A549 (cell line): ENCODE measurements around the gene SLC35E1. TPM values are rescaled to one million over a fixed set of nuclear protein-coding genes. Genes with fewer than 3 reads are reported as not detected.
"Not testable (repeated sequence)": the region's sequence is repeated elsewhere in the genome, so short reads cannot be mapped to it uniquely, and the experiment has no call there.

Source experiments
- ATAC-seq, 2 experiments: fragments of 200-7000 bp in 1 of 2; fragments of >200 bp in 1 of 2; cut with Nextera tagmentation in 1 of 2; cut with Tn5 transposase in 1 of 2; 3 replicates each; pipeline versions ENCODE4 v1.8.0 to v1.9.1; 2018 to 2020; ENCODE audit warnings: mild to moderate bottlenecking in 1 of 2, moderate library complexity in 1 of 2
- CTCF ChIA-PET: fragments of 300-600 bp; sonication (Branson Sonifier 250); formaldehyde crosslinking; extraction: SDS; loops from one replicate; lab custom pipeline; 2021; ENCODE audit warnings: antibody characterized with exemption, inconsistent platforms; lab: Yijun Ruan, JAX
- POLR2A ChIA-PET: fragments of 350-600 bp; formaldehyde crosslinking; extraction: SDS; loops from one replicate; lab custom pipeline; 2021; ENCODE audit warnings: antibody characterized with exemption, inconsistent platforms; lab: Yijun Ruan, JAX
- DNase-seq, 2 experiments: peaks; one replicate each; pipeline versions ENCODE4 v3.0.0 to v3.0.0-alpha.2; 2011 to 2016; ENCODE audit warnings: low read depth in 1 of 2, low spot score in 1 of 2
- FAIRE-seq: peaks from 2 replicates; lab custom pipeline; 2011; peaks lifted over from hg19 to GRCh38; lab: Jason Lieb, UNC
- H3K27ac ChIP-seq, 2 experiments: fragments of >200 bp; sonication (Bioruptor Twin); formaldehyde crosslinking; 3 replicates each; pipeline ENCODE4 v1.5.1; 2016 to 2017
- H3K4me1 ChIP-seq: fragments of >200 bp; sonication (Bioruptor Twin); formaldehyde crosslinking; 3 replicates; pipeline ENCODE4 v1.6.1; 2016
- H3K4me2 ChIP-seq: fragments of >200 bp; sonication (Bioruptor Twin); formaldehyde crosslinking; 3 replicates; pipeline ENCODE4 v1.6.1; 2016
- H3K4me3 ChIP-seq: fragments of >200 bp; sonication (Bioruptor Twin); formaldehyde crosslinking; 3 replicates; pipeline ENCODE4 v1.5.1; 2016
- H3K9me3 ChIP-seq: fragments of >200 bp; sonication (Bioruptor Twin); formaldehyde crosslinking; 3 replicates; pipeline ENCODE4 v1.6.1; 2016
- ATOH8 ChIP-seq: fragments of 250-450 bp; sonication (Bioruptor Pico); IDR thresholded peaks from 2 replicates; pipeline ENCODE4 v1.5.0; 2020; ENCODE audit warnings: low read depth, mild to moderate bottlenecking, moderate library complexity
- CBX2 ChIP-seq: fragments of 200-600 bp; sonication (generic); IDR thresholded peaks from 2 replicates; pipeline ENCODE4 v1.6.1; 2016; ENCODE audit warnings: low read depth, mild to moderate bottlenecking, borderline replicate concordance
- CHD4 ChIP-seq: fragments of 200-600 bp; sonication (generic); IDR thresholded peaks from 2 replicates; pipeline ENCODE4 v1.6.1; 2016; ENCODE audit warnings: antibody characterized with exemption, mild to moderate bottlenecking, borderline replicate concordance
- ELK1 ChIP-seq: fragments of 150-350 bp; IDR thresholded peaks from 2 replicates; pipeline ENCODE4 v1.6.1; 2014; ENCODE audit warnings: low read depth, mild to moderate bottlenecking, low read length
- ESRRA ChIP-seq: fragments of 150-350 bp; IDR thresholded peaks from 2 replicates; pipeline ENCODE4 v1.6.1; 2014; ENCODE audit warnings: mild to moderate bottlenecking, low read length, borderline replicate concordance
- HES2 ChIP-seq: fragments of >200 bp; sonication (Bioruptor Twin); formaldehyde crosslinking; IDR thresholded peaks from 2 replicates; pipeline ENCODE4 v1.6.1; 2016
- HEYL ChIP-seq: fragments of 250-450 bp; sonication (Bioruptor Pico); IDR thresholded peaks from 2 replicates; pipeline ENCODE4 v1.8.0; 2021; ENCODE audit warnings: mild to moderate bottlenecking, moderate library complexity
- HMGXB4 ChIP-seq: fragments of 250-450 bp; sonication (Bioruptor Pico); IDR thresholded peaks from 2 replicates; pipeline ENCODE4 v1.5.0; 2021; ENCODE audit warnings: mild to moderate bottlenecking, moderate library complexity, borderline replicate concordance
- HOXA7 ChIP-seq: fragments of 250-450 bp; sonication (Bioruptor Pico); IDR thresholded peaks from 2 replicates; pipeline ENCODE4 v1.5.0; 2020; ENCODE audit warnings: mild to moderate bottlenecking, moderate library complexity
- JUNB ChIP-seq: fragments of >200 bp; sonication (Bioruptor Twin); formaldehyde crosslinking; IDR thresholded peaks from 2 replicates; pipeline ENCODE4 v1.6.1; 2016
- KDM1A ChIP-seq: fragments of 200-600 bp; sonication (generic); IDR thresholded peaks from 2 replicates; pipeline ENCODE4 v1.6.1; 2016; ENCODE audit warnings: low read depth, mild to moderate bottlenecking
- MAFK ChIP-seq: fragments of 450-650 bp; IDR thresholded peaks from 2 replicates; pipeline ENCODE4 v1.6.1; 2014; ENCODE audit not compliant: partially characterized antibody
- MAZ ChIP-seq: fragments of 150-350 bp; IDR thresholded peaks from 2 replicates; pipeline ENCODE4 v1.6.1; 2014; ENCODE audit warnings: antibody characterized with exemption, low read depth, low read length, borderline replicate concordance
- MYC ChIP-seq: IDR thresholded peaks from 2 replicates; pipeline ENCODE4 v1.6.1; 2012; ENCODE audit warnings: mild to moderate bottlenecking, inconsistent platforms, low read length, improper control_type of control experiment, borderline replicate concordance
- POLR2A ChIP-seq: IDR thresholded peaks from 2 replicates; pipeline ENCODE4 v1.6.1; 2012; ENCODE audit warnings: mild to moderate bottlenecking, low read length
- RAD21 ChIP-seq, 2 experiments: fragments of >200 bp in 1 of 2; sonication (Bioruptor Twin) in 1 of 2; formaldehyde crosslinking in 1 of 2; IDR thresholded peaks in 1 of 2; conservative IDR thresholded peaks in 1 of 2; 2 replicates in 1 of 2; 3 replicates in 1 of 2; pipeline ENCODE4 v1.6.1; 2012 to 2018; ENCODE audit warnings: inconsistent platforms in 1 of 2
- RNF2 ChIP-seq: fragments of 200-600 bp; sonication (generic); IDR thresholded peaks from 2 replicates; pipeline ENCODE4 v1.6.1; 2016; ENCODE audit warnings: low read depth, mild to moderate bottlenecking, antibody characterized with exemption, moderate library complexity, borderline replicate concordance
- SMC3 ChIP-seq: fragments of >200 bp; sonication (Bioruptor Twin); formaldehyde crosslinking; IDR thresholded peaks from 3 replicates; pipeline ENCODE4 v1.6.1; 2018; ENCODE audit warnings: inconsistent platforms
- TP53 ChIP-seq: fragments of 250-450 bp; sonication (Bioruptor Pico); IDR thresholded peaks from 2 replicates; pipeline ENCODE4 v1.5.0; 2021; ENCODE audit warnings: mild to moderate bottlenecking, moderate library complexity
- ZNF302 ChIP-seq: fragments of 250-450 bp; sonication (Bioruptor Pico); IDR thresholded peaks from 2 replicates; pipeline ENCODE4 v1.9.0; 2021; ENCODE audit warnings: inconsistent platforms, mild to moderate bottlenecking, moderate library complexity
- WGBS: methylation state at CpG from one replicate; pipeline ENCODE4 v1.1.6; 2017; ENCODE audit errors: missing lambda C conversion rate; 5-methylcytosine and 5-hydroxymethylcytosine counted together
- polyA plus RNA-seq, 4 experiments: library from polyadenylated mRNA; depleted of rRNA in 3 of 4; stranded (reverse); fragments of >200 nt; fragmentation: RNase III in 1 of 4; extraction: RNeasy Plus Mini Kit Qiagen cat#74134 plus additional on column Dnase treatment in 1 of 4; gene quantifications; 2 replicates in 3 of 4; 3 replicates in 1 of 4; pipeline ENCODE4 v1.2.3, GENCODE V29; 2011 to 2017

SLC35E1 gene
- polyA plus RNA-seq, 2 of the 4 experiments (the other 2 are of a cell fraction) = 17.2 to 25.1 TPM

GRCh38 chr19:16561382-16561781 is 10.8 kb downstream of the SLC35E1 start:
- POLR2A ChIA-PET = interaction anchor here (0.6 kb wide), 1 partner anchor 399 kb away, joined by 4 read pairs; no protein-coding TSS in a partner anchor
- H3K4me3 ChIP-seq = no peak overlapping the region
- TF ChIP-seq TP53 (no peak), HOXA7 (CRISPR knock-in tag) (no peak), MAZ (no peak), ESRRA (no peak), ZNF302 (CRISPR knock-in tag) (no peak), HEYL (CRISPR knock-in tag) (no peak), CHD4 (no peak), HMGXB4 (no peak), MAFK (no peak), HES2 (no peak)
- TF ChIP-seq, all 56 proteins: peak for 0
- Histone ChIP-seq H3K9me3 (no peaks in the 10 kb centered on the region), H3K4me1 (no peaks in the 10 kb centered on the region), H3K4me2 (no peak overlapping the region), H3K27ac (no peak overlapping the region)
- CTCF ChIA-PET = no interaction called here
- ATAC-seq (no peak), DNase-seq (no peak), FAIRE-seq (no peak)
- WGBS = 95% methylated on average over 8 of the region's 8 CpGs

GRCh38 chr19:16559780-16560276 is 12.4 kb downstream of the SLC35E1 start:
- H3K9me3 ChIP-seq = no peaks in the 10 kb centered on the region
- 90% methylated on average over 10 of the region's 10 CpGs for WGBS
- no peak overlapping the region for H3K4me2 ChIP-seq
- POLR2A ChIA-PET = no interaction called here
- FAIRE-seq (no peak), ATAC-seq (no peak), DNase-seq (no peak)
- no peak overlapping the region for H3K4me3 ChIP-seq
- H3K4me1 ChIP-seq = no peaks in the 10 kb centered on the region
- no peak for TF ChIP-seq RAD21 (conservative IDR thresholded peaks at IDR 0.05 in 1 of 2, IDR thresholded peaks at IDR 0.05 in 1 of 2)
- TF ChIP-seq RNF2 = no peak
- TF ChIP-seq MAFK = no peak
- TF ChIP-seq MYC = no peak
- TF ChIP-seq POLR2A = no peak
- TF ChIP-seq SMC3 = no peak
- CTCF ChIA-PET = no interaction called here
- no peak overlapping the region for H3K27ac ChIP-seq

GRCh38 chr19:16554776-16555175 is 17.4 kb downstream of the SLC35E1 start:
- ChIA-PET CTCF (interaction anchor here (1.0 to 1.5 kb wide), 2 partner anchors 10 to 12 kb away, joined by 3 to 4 read pairs; no protein-coding TSS in a partner anchor), POLR2A (no interaction called here)
- WGBS = 90% methylated on average over 6 of the region's 8 CpGs
- no peaks in the 10 kb centered on the region for H3K4me1 ChIP-seq
- FAIRE-seq = no peak
- H3K4me3 ChIP-seq = no peak overlapping the region
- H3K9me3 ChIP-seq = no peaks in the 10 kb centered on the region
- ATAC-seq = no peak
- TF ChIP-seq SMC3 (no peak), JUNB (no peak), CBX2 (no peak), TP53 (no peak), KDM1A (no peak), HOXA7 (CRISPR knock-in tag) (no peak), CHD4 (no peak), ATOH8 (CRISPR knock-in tag) (no peak), ELK1 (no peak)
- H3K4me2 ChIP-seq = no peak overlapping the region
- no peak overlapping the region for H3K27ac ChIP-seq
- no peak for DNase-seq

- ATAC-seq, CTCF ChIA-PET, H3K9me3 ChIP-seq, H3K4me2 ChIP-seq, DNase-seq, FAIRE-seq, H3K4me1 ChIP-seq, H3K27ac ChIP-seq, H3K4me3 ChIP-seq: not testable (repeated sequence)
- 97% methylated on average over 6 of the region's 6 CpGs for WGBS
- POLR2A ChIA-PET = interaction anchor here (0.7 kb wide), 1 partner anchor 10 kb away, joined by 3 read pairs; the partner anchor contains the start of gene CHERP
Measured at GRCh38 chr19:16551902-16552301, 20.3 kb downstream of the SLC35E1 start.
